K562 (cell line): ENCODE results near the gene ATP7B. TPM values are rescaled to one million over a fixed set of nuclear protein-coding genes. Genes with fewer than 3 reads are reported as not detected.

ENCODE experiments used
- ATAC-seq: fragments of 200-7000 bp; cut with Tn5 transposase; 3 replicates; pipeline ENCODE4 v1.9.1; 2020; ENCODE audit warnings: moderate library complexity
- BruUV-seq: library from RNA; stranded (reverse); fragments of 400-500 nt; replicated peaks from 2 replicates; lab custom pipeline; 2021; lab: Mats Ljungman, UMichigan
- CTCF ChIA-PET: fragments of 300-600 bp; formaldehyde crosslinking; extraction: SDS; loops from one replicate; lab custom pipeline; 2021; ENCODE audit warnings: low intra/inter-chr PET ratio; lab: Yijun Ruan, JAX
- POLR2A ChIA-PET: fragments of 300-600, 350-650 bp; sonication (Branson Sonifier 250); formaldehyde crosslinking; extraction: SDS; loops from one replicate; lab custom pipeline; 2021; ENCODE audit warnings: antibody characterized with exemption, inconsistent platforms; lab: Yijun Ruan, JAX
- DNase-seq, 4 experiments: peaks; one replicate each; pipeline versions ENCODE4 v3.0.0 to v3.0.0-alpha.2; 2011 to 2018; ENCODE audit warnings: low spot score in 3 of 4, mixed read lengths in 3 of 4; ENCODE audit errors: extremely low read depth in 1 of 4
- FAIRE-seq: peaks from 2 replicates; lab custom pipeline; 2011; peaks lifted over from hg19 to GRCh38; lab: Jason Lieb, UNC
- H2AFZ ChIP-seq: 2 replicates; pipeline ENCODE4 v1.6.0; 2011; ENCODE audit warnings: low read depth, low read length, control low read depth, inconsistent platforms
- H3K27ac ChIP-seq: fragments of 200-600 bp; 3 replicates; pipeline ENCODE4 v1.8.0; 2011; ENCODE audit warnings: low read depth, mild to moderate bottlenecking, control low read depth, inconsistent platforms, low read length, moderate library complexity, mixed read lengths; ENCODE audit errors: extremely low read depth
- H3K27me3 ChIP-seq, 2 experiments: fragments of 300-600 bp in 1 of 2; 2 replicates in 1 of 2; 3 replicates in 1 of 2; pipeline versions ENCODE4 v1.6.0 to v1.8.0; 2011; ENCODE audit warnings: inconsistent platforms in 2 of 2, low read length in 2 of 2, mild to moderate bottlenecking in 1 of 2, mixed read lengths in 1 of 2, moderate library complexity in 1 of 2; ENCODE audit not compliant: control insufficient read depth in 2 of 2, insufficient read depth in 2 of 2
- H3K36me3 ChIP-seq: fragments of 300-600 bp; 3 replicates; pipeline ENCODE4 v1.8.0; 2011; ENCODE audit warnings: mild to moderate bottlenecking, low read length, inconsistent platforms; ENCODE audit not compliant: control insufficient read depth, insufficient read depth
- H3K4me1 ChIP-seq, 2 experiments: fragments of 200-600 bp in 1 of 2; replicated peaks in 1 of 2; 2 replicates in 1 of 2; 3 replicates in 1 of 2; pipeline versions ENCODE4 v1.5.1 to v1.8.0; 2011; ENCODE audit warnings: inconsistent platforms in 2 of 2, low read length in 2 of 2, mild to moderate bottlenecking in 1 of 2, mixed read lengths in 1 of 2, moderate library complexity in 1 of 2; ENCODE audit not compliant: control insufficient read depth in 2 of 2, insufficient read depth in 2 of 2
- H3K4me2 ChIP-seq: 2 replicates; pipeline ENCODE4 v1.6.1; 2011; ENCODE audit warnings: low read length, control low read depth, inconsistent platforms, mixed read lengths; ENCODE audit not compliant: insufficient read depth
- H3K4me3 ChIP-seq: fragments of 200-600 bp; sonication (generic), shearing (Covaris generic); 2 replicates; pipeline ENCODE4 v1.5.1; 2016; ENCODE audit warnings: control low read depth, inconsistent platforms
- H3K79me2 ChIP-seq: fragments of 200-600 bp; 3 replicates; pipeline ENCODE4 v1.8.0; 2011; ENCODE audit warnings: low read length, inconsistent platforms; ENCODE audit not compliant: control insufficient read depth, insufficient read depth
- H3K9ac ChIP-seq, 2 experiments: 2 replicates each; pipeline versions ENCODE4 v1.6.0 to v1.6.1; 2011; ENCODE audit warnings: low read depth in 2 of 2, low read length in 2 of 2, control low read depth in 1 of 2, inconsistent platforms in 1 of 2, mild to moderate bottlenecking in 1 of 2, mixed read lengths in 1 of 2; ENCODE audit not compliant: insufficient read depth in 1 of 2
- H3K9me1 ChIP-seq: one replicate; pipeline ENCODE4 v1.6.0; 2011; ENCODE audit warnings: inconsistent platforms, mild to moderate bottlenecking, low read length, moderate library complexity; ENCODE audit not compliant: control insufficient read depth, insufficient read depth
- H3K9me3 ChIP-seq: replicated peaks from 2 replicates; pipeline ENCODE4 v1.5.1; 2011; ENCODE audit warnings: low read depth, low read length, inconsistent platforms; ENCODE audit not compliant: control insufficient read depth, insufficient read depth
- H4K20me1 ChIP-seq: replicated peaks from 2 replicates; pipeline ENCODE4 v1.6.1; 2011; ENCODE audit warnings: low read length, inconsistent platforms, mixed read lengths; ENCODE audit not compliant: control insufficient read depth, insufficient read depth
- CEBPG ChIP-seq, 3 experiments: fragments of 200-800 bp in 1 of 3; sonication (Bioruptor generic) in 1 of 3; sonication (generic) in 1 of 3; formaldehyde crosslinking in 1 of 3; IDR thresholded peaks in 2 of 3; conservative IDR thresholded peaks in 1 of 3; 2 replicates each; pipeline versions ENCODE4 v1.6.1 to v1.8.0; 2016 to 2022; ENCODE audit warnings: missing compliant biosample characterization in 2 of 3, missing genetic modification characterization in 2 of 3, mild to moderate bottlenecking in 1 of 3, missing genetic modification reagents in 1 of 3
- IRF2 ChIP-seq: sonication (generic); formaldehyde crosslinking; IDR thresholded peaks from 2 replicates; pipeline ENCODE4 v1.8.1; 2022; ENCODE audit warnings: mild to moderate bottlenecking, missing genetic modification reagents
- SMC3 ChIP-seq: conservative IDR thresholded peaks from 2 replicates; pipeline ENCODE4 v1.6.1; 2011; ENCODE audit warnings: low read depth, low read length, improper control_type of control experiment; ENCODE audit not compliant: insufficient read depth
- ZNF354B ChIP-seq: fragments of 250-450 bp; sonication (Bioruptor Pico); IDR thresholded peaks from 2 replicates; pipeline ENCODE4 v1.4.0; 2020
- WGBS: fragments of 100-300 bp; shearing (Covaris generic); methylation state at CpG from one replicate; pipeline ENCODE4 v1.1.6; 2016; ENCODE audit warnings: low coverage, mixed read lengths; ENCODE audit not compliant: insufficient coverage; ENCODE audit errors: missing lambda C conversion rate; 5-methylcytosine and 5-hydroxymethylcytosine counted together
- in situ Hi-C: fragments of 300-500 bp; cut with MboI; formaldehyde crosslinking; loops from 4 replicates; pipeline ENCODE4 v1.15.0; 2018; ENCODE audit warnings: inconsistent platforms, mixed read lengths
- intact Hi-C: fragments of 100-400 bp; cut with micrococcal nuclease; formaldehyde crosslinking; loops from 2 replicates; pipeline ENCODE4 v1.14.2; 2022
- polyA plus RNA-seq, 8 experiments: library from polyadenylated mRNA; depleted of rRNA in 4 of 8; stranded (reverse) in 5 of 8; unstranded in 3 of 8; fragments of >200 nt; fragmentation: Nextera tagmentation in 2 of 8; fragmentation: Illumina TruSeq in 1 of 8; extraction: Ambion mirVana in 2 of 8; extraction: Trizol in 1 of 8; gene quantifications; 2 replicates each; pipeline versions ENCODE4 v1.2.1 to v1.2.3, GENCODE V29; 2011 to 2014; ENCODE audit warnings: inconsistent platforms in 1 of 8, missing spikeins in 1 of 8
- total RNA-seq, 7 experiments: library from RNA; depleted of rRNA in 6 of 7; stranded (reverse); fragments of >200 nt in 6 of 7; fragmentation: Illumina TruSeq in 2 of 7; extraction: Trizol in 2 of 7; gene quantifications; 2 replicates each; pipeline versions ENCODE4 v1.2.1 to v1.2.3, GENCODE V29; 2011 to 2021; ENCODE audit warnings: low replicate concordance in 1 of 7
- TF ChIP-seq, protein P1 (sequence below): sonication (generic); formaldehyde crosslinking; IDR thresholded peaks from 2 replicates; pipeline ENCODE4 v1.8.1; 2023; ENCODE audit warnings: mild to moderate bottlenecking, missing genetic modification reagents
- TF ChIP-seq, protein P2 (sequence below): fragments of 200-800 bp; sonication (Bioruptor generic); IDR thresholded peaks from 2 replicates; pipeline ENCODE4 v1.6.1; 2017; ENCODE audit warnings: missing genetic modification characterization, missing compliant biosample characterization
- TF ChIP-seq, protein P3 (sequence below), 3 experiments: fragments of 200-800 bp in 1 of 3; sonication (Bioruptor generic) in 1 of 3; sonication (generic) in 1 of 3; formaldehyde crosslinking in 1 of 3; IDR thresholded peaks; 2 replicates each; pipeline versions ENCODE4 v1.6.1 to v1.8.0; 2016 to 2022; ENCODE audit warnings: mild to moderate bottlenecking in 2 of 3, missing compliant biosample characterization in 2 of 3, missing genetic modification characterization in 2 of 3, missing genetic modification reagents in 1 of 3

The ATP7B gene
- total and polyA plus RNA-seq, 9 of the 15 experiments (the other 6 are each of a cell fraction or from before 2014, with no cell fraction given), result 1.1 to 20.4 (median 8.5) TPM

- FAIRE-seq (peak; percentile 37), ATAC-seq (peak; percentile 69)
- Histone ChIP-seq H3K9ac (no peak overlapping the region), H3K9me1 (peaks cover 3% of the 10 kb centered on the region), H3K4me2 (no peak overlapping the region), H3K27me3 (no peaks in the 10 kb centered on the region), H3K9me3 (no peaks in the 10 kb centered on the region), H3K79me2 (no peaks in the 10 kb centered on the region), H3K4me1 (peaks cover 31 to 50% of the 10 kb centered on the region in 2 experiments), H3K36me3 (peaks cover 33% of the 10 kb centered on the region), H3K27ac (no peak overlapping the region; the same call in 2 of the 3 replicates), H3K4me3 (no peak overlapping the region)
- in situ Hi-C loops, result no loop called here
- intact Hi-C loops, result loop anchor here (5.0 kb wide), 2 partner anchors 38 to 168 kb away; partner anchors contain the start of gene NEK5
- 67% methylated on average over 3 of the region's 3 CpGs for WGBS
- CTCF ChIA-PET, result no interaction called here
- TF ChIP-seq, protein P1, sequence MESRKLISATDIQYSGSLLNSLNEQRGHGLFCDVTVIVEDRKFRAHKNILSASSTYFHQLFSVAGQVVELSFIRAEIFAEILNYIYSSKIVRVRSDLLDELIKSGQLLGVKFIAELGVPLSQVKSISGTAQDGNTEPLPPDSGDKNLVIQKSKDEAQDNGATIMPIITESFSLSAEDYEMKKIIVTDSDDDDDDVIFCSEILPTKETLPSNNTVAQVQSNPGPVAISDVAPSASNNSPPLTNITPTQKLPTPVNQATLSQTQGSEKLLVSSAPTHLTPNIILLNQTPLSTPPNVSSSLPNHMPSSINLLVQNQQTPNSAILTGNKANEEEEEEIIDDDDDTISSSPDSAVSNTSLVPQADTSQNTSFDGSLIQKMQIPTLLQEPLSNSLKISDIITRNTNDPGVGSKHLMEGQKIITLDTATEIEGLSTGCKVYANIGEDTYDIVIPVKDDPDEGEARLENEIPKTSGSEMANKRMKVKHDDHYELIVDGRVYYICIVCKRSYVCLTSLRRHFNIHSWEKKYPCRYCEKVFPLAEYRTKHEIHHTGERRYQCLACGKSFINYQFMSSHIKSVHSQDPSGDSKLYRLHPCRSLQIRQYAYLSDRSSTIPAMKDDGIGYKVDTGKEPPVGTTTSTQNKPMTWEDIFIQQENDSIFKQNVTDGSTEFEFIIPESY (CRISPR knock-in tag), result peak; percentile 55; the same call in 1 of the 2 replicates
- no peak for TF ChIP-seq IRF2
- TF ChIP-seq SMC3, result no peak
- no peak for TF ChIP-seq ZNF354B (CRISPR knock-in tag)
- TF ChIP-seq, protein P2, sequence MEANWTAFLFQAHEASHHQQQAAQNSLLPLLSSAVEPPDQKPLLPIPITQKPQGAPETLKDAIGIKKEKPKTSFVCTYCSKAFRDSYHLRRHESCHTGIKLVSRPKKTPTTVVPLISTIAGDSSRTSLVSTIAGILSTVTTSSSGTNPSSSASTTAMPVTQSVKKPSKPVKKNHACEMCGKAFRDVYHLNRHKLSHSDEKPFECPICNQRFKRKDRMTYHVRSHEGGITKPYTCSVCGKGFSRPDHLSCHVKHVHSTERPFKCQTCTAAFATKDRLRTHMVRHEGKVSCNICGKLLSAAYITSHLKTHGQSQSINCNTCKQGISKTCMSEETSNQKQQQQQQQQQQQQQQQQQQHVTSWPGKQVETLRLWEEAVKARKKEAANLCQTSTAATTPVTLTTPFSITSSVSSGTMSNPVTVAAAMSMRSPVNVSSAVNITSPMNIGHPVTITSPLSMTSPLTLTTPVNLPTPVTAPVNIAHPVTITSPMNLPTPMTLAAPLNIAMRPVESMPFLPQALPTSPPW, result peak; percentile 59
- TF ChIP-seq, protein P3, sequence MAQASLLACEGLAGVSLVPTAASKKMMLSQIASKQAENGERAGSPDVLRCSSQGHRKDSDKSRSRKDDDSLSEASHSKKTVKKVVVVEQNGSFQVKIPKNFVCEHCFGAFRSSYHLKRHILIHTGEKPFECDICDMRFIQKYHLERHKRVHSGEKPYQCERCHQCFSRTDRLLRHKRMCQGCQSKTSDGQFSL (CRISPR knock-in tag; IDR thresholded peaks at IDR 0.05), result no peak
- TF ChIP-seq, protein P3 (tag; IDR thresholded peaks at IDR 0.05), result peak in 1 of 2 experiments; percentile 32; a peak in 1 of 4 replicates
- peak; percentile 74 for TF ChIP-seq CEBPG (CRISPR knock-in tag; IDR thresholded peaks at IDR 0.05)
- no peak for TF ChIP-seq CEBPG (tag; conservative IDR thresholded peaks at IDR 0.05 in 1 of 2, IDR thresholded peaks at IDR 0.05 in 1 of 2)
- TF ChIP-seq, all 486 proteins: peak for 4
- H2AFZ ChIP-seq, result no peak overlapping the region
- POLR2A ChIA-PET, result interaction anchor here (1.2 kb wide), 1 partner anchor 14 kb away, joined by 4 read pairs; no protein-coding TSS in a partner anchor
- H4K20me1 ChIP-seq, result no peaks in the 10 kb centered on the region
- peak; percentile 21 to 37 (median 32) for DNase-seq
- no TSS peak for BruUV-seq
Measured at GRCh38 chr13:51959773-51960172, 51.5 kb downstream of the ATP7B start.
